H1 (cell line): ENCODE measurements around the gene HSPA5. TPM values are rescaled to one million over a fixed set of nuclear protein-coding genes. Genes with fewer than 3 reads are reported as not detected.
A peak's percentile ranks its signal among the peaks of the same experiment; 100 is the strongest.
"Not testable (repeated sequence)": the region's sequence is repeated elsewhere in the genome, so short reads cannot be mapped to it uniquely, and the experiment has no call there.

Experiments used
- CTCF ChIA-PET: fragments of 300-600 bp; sonication (Branson Sonifier 250); formaldehyde crosslinking; loops from one replicate; lab custom pipeline; 2021; ENCODE audit not compliant: partially characterized antibody; lab: Charles Lee
- POLR2A ChIA-PET: fragments of 300-600 bp; sonication (Branson Sonifier 250); formaldehyde crosslinking; loops from one replicate; lab custom pipeline; 2021; ENCODE audit warnings: inconsistent platforms; ENCODE audit not compliant: partially characterized antibody; lab: Charles Lee
- DNase-seq, 2 experiments: peaks; one replicate each; pipeline versions ENCODE4 v3.0.0 to v3.0.0-alpha.2; 2010 to 2022; ENCODE audit warnings: low spot score in 2 of 2, low read depth in 1 of 2, mixed read lengths in 1 of 2
- FAIRE-seq: peaks from 2 replicates; lab custom pipeline; 2011; peaks lifted over from hg19 to GRCh38; lab: Jason Lieb, UNC
- H2AFZ ChIP-seq: 2 replicates; pipeline ENCODE4 v1.8.1; 2012; ENCODE audit warnings: low read length, inconsistent platforms
- H2AK5ac ChIP-seq: 2 replicates; pipeline ENCODE4 v1.6.1; 2013; ENCODE audit warnings: low read depth, low read length
- H2BK120ac ChIP-seq: replicated peaks from 2 replicates; pipeline ENCODE3; 2013; ENCODE audit warnings: low read depth, low read length, inconsistent platforms
- H2BK12ac ChIP-seq: 2 replicates; pipeline ENCODE4 v1.6.1; 2013; ENCODE audit warnings: low read depth, low read length
- H2BK15ac ChIP-seq: 2 replicates; pipeline ENCODE4 v1.6.1; 2013; ENCODE audit warnings: low read length
- H2BK20ac ChIP-seq: 2 replicates; pipeline ENCODE4 v1.6.1; 2013; ENCODE audit warnings: low read length
- H2BK5ac ChIP-seq: 2 replicates; pipeline ENCODE4 v1.6.1; 2013; ENCODE audit warnings: low read depth, low read length
- H3K14ac ChIP-seq: 2 replicates; pipeline ENCODE4 v1.6.1; 2013; ENCODE audit warnings: inconsistent platforms; ENCODE audit not compliant: insufficient read length
- H3K18ac ChIP-seq: 2 replicates; pipeline ENCODE4 v1.6.1; 2013; ENCODE audit warnings: low read length; ENCODE audit errors: extremely low read depth
- H3K23ac ChIP-seq: 2 replicates; pipeline ENCODE4 v1.6.1; 2013; ENCODE audit warnings: inconsistent platforms; ENCODE audit not compliant: insufficient read length
- H3K23me2 ChIP-seq: 2 replicates; pipeline ENCODE4 v1.6.1; 2013; ENCODE audit warnings: low read depth, low read length
- H3K27ac ChIP-seq: 2 replicates; pipeline ENCODE4 v1.6.1; 2011; ENCODE audit warnings: low read depth, low read length, inconsistent platforms
- H3K27me3 ChIP-seq, 4 experiments: replicated peaks in 1 of 4; 1 replicate in 1 of 4; 2 replicates in 3 of 4; pipeline versions ENCODE4 v1.6.1 to v1.8.1; 2011 to 2013; ENCODE audit warnings: low read length in 3 of 4, mild to moderate bottlenecking in 3 of 4, inconsistent platforms in 2 of 4, mixed read lengths in 2 of 4, moderate library complexity in 1 of 4; ENCODE audit not compliant: control insufficient read depth in 3 of 4, insufficient read depth in 3 of 4; ENCODE audit errors: extremely low read depth in 1 of 4
- H3K36me3 ChIP-seq, 4 experiments: 2 replicates each; pipeline versions ENCODE4 v1.6.1 to v1.8.1; 2011 to 2013; ENCODE audit warnings: mild to moderate bottlenecking in 4 of 4, low read length in 3 of 4, moderate library complexity in 2 of 4, control low read depth in 1 of 4, inconsistent platforms in 1 of 4; ENCODE audit not compliant: insufficient read depth in 4 of 4, control insufficient read depth in 2 of 4
- H3K4ac ChIP-seq: replicated peaks from 2 replicates; pipeline ENCODE3; 2013; ENCODE audit warnings: low read length, low read depth, mixed read lengths, inconsistent platforms; ENCODE audit not compliant: insufficient read length
- H3K4me1 ChIP-seq, 4 experiments: replicated peaks in 1 of 4; 1 replicate in 1 of 4; 2 replicates in 3 of 4; pipeline versions ENCODE4 v1.6.1 to v1.8.1; 2011 to 2013; ENCODE audit warnings: low read length in 3 of 4, inconsistent platforms in 2 of 4, mixed read lengths in 1 of 4; ENCODE audit not compliant: insufficient read depth in 4 of 4, control insufficient read depth in 3 of 4
- H3K4me2 ChIP-seq, 2 experiments: 2 replicates each; pipeline versions ENCODE4 v1.6.1 to v1.8.1; 2011 to 2013; ENCODE audit warnings: low read depth in 2 of 2, low read length in 2 of 2, control low read depth in 1 of 2, inconsistent platforms in 1 of 2, mild to moderate bottlenecking in 1 of 2; ENCODE audit not compliant: insufficient read depth in 1 of 2
- H3K4me3 ChIP-seq, 4 experiments: fragments of 200-600, 300-600 bp in 1 of 4; sonication (generic), shearing (Covaris generic), sonication (Bioruptor Twin) in 1 of 4; 2 replicates each; pipeline versions ENCODE4 v1.5.1 to v1.8.1; 2011 to 2016; ENCODE audit warnings: low read length in 4 of 4, low read depth in 3 of 4, control low read depth in 2 of 4, inconsistent platforms in 2 of 4, mild to moderate bottlenecking in 2 of 4, mixed read lengths in 1 of 4, moderate library complexity in 1 of 4; ENCODE audit not compliant: insufficient read depth in 2 of 4; ENCODE audit errors: extremely low read depth in 1 of 4
- H3K56ac ChIP-seq: replicated peaks from 2 replicates; pipeline ENCODE3; 2013; ENCODE audit warnings: low read depth, mild to moderate bottlenecking, mixed read lengths, low read length, inconsistent platforms; ENCODE audit not compliant: insufficient read length
- H3K79me1 ChIP-seq: 2 replicates; pipeline ENCODE4 v1.6.1; 2013; ENCODE audit warnings: low read depth, low read length, control low read depth
- H3K79me2 ChIP-seq, 2 experiments: 2 replicates each; pipeline versions ENCODE4 v1.6.1 to v1.8.1; 2012 to 2013; ENCODE audit warnings: low read length in 2 of 2, mild to moderate bottlenecking in 2 of 2, inconsistent platforms in 1 of 2; ENCODE audit not compliant: insufficient read depth in 2 of 2, control insufficient read depth in 1 of 2
- H3K9ac ChIP-seq, 4 experiments: replicated peaks in 1 of 4; 1 replicate in 1 of 4; 2 replicates in 3 of 4; pipeline versions ENCODE4 v1.6.1 to v1.8.1; 2011 to 2013; ENCODE audit warnings: low read depth in 3 of 4, low read length in 3 of 4, control low read depth in 2 of 4, mild to moderate bottlenecking in 2 of 4, moderate library complexity in 2 of 4, inconsistent platforms in 1 of 4; ENCODE audit errors: extremely low read depth in 1 of 4
- H3K9me3 ChIP-seq, 2 experiments: 2 replicates each; pipeline versions ENCODE4 v1.6.1 to v1.8.1; 2012 to 2013; ENCODE audit warnings: mild to moderate bottlenecking in 2 of 2, moderate library complexity in 2 of 2, control low read depth in 1 of 2, inconsistent platforms in 1 of 2, low read depth in 1 of 2, low read length in 1 of 2, mixed read lengths in 1 of 2; ENCODE audit not compliant: insufficient read depth in 2 of 2
- H4K20me1 ChIP-seq, 2 experiments: replicated peaks in 1 of 2; 2 replicates each; pipeline versions ENCODE3 to v1.8.1; 2011 to 2013; ENCODE audit warnings: inconsistent platforms in 2 of 2, low read length in 2 of 2, mild to moderate bottlenecking in 1 of 2; ENCODE audit not compliant: insufficient read depth in 2 of 2, control insufficient read depth in 1 of 2
- H4K5ac ChIP-seq: 2 replicates; pipeline ENCODE4 v1.6.1; 2013; ENCODE audit warnings: low read length, low read depth, mixed read lengths, inconsistent platforms; ENCODE audit not compliant: insufficient read length
- H4K8ac ChIP-seq: 2 replicates; pipeline ENCODE4 v1.8.0; 2013; ENCODE audit warnings: mild to moderate bottlenecking, moderate library complexity, low read length, inconsistent platforms; ENCODE audit not compliant: insufficient read depth; ENCODE audit errors: extremely low read depth
- H4K91ac ChIP-seq: replicated peaks from 2 replicates; pipeline ENCODE3; 2013; ENCODE audit warnings: low read length, mixed read lengths, inconsistent platforms; ENCODE audit not compliant: insufficient read length
- CHD2 ChIP-seq: IDR thresholded peaks from 2 replicates; pipeline ENCODE4 v1.6.1; 2012; ENCODE audit warnings: low read length, improper control_type of control experiment
- HDAC2 ChIP-seq, 2 experiments: fragments of 300-600 bp in 1 of 2; sonication (generic) in 1 of 2; IDR thresholded peaks; 2 replicates each; pipeline ENCODE4 v1.6.1; 2011 to 2012; ENCODE audit warnings: low read depth in 2 of 2, low read length in 2 of 2, mild to moderate bottlenecking in 2 of 2, moderate library complexity in 2 of 2, borderline replicate concordance in 1 of 2, inconsistent platforms in 1 of 2
- JUN ChIP-seq: IDR thresholded peaks from 2 replicates; pipeline ENCODE4 v1.6.1; 2011; ENCODE audit warnings: low read depth, mild to moderate bottlenecking, improper control_type of control experiment, low read length
- RNF2 ChIP-seq: fragments of 200-900, 300-1000 bp; sonication (generic); IDR thresholded peaks from 2 replicates; pipeline ENCODE4 v1.7.1; 2016; ENCODE audit warnings: borderline replicate concordance, low read depth, mild to moderate bottlenecking, antibody characterized with exemption, low read length; ENCODE audit not compliant: poor library complexity, severe bottlenecking; ENCODE audit errors: missing control alignments
- USF2 ChIP-seq: IDR thresholded peaks from 2 replicates; pipeline ENCODE4 v1.6.1; 2011; ENCODE audit warnings: low read length, improper control_type of control experiment
- WGBS, 2 experiments: shearing (Covaris generic) in 1 of 2; methylation state at CpG; one replicate each; pipeline versions ENCODE4 v1.1.6 to v1.1.7; 2013 to 2015; ENCODE audit warnings: low lambda C conversion rate in 2 of 2, mixed read lengths in 2 of 2, inconsistent platforms in 1 of 2, low coverage in 1 of 2, missing lambda C conversion rate in 1 of 2; ENCODE audit not compliant: insufficient replicate concordance in 2 of 2, insufficient coverage in 1 of 2, insufficient read length in 1 of 2; ENCODE audit errors: extremely low coverage in 1 of 2, missing lambda C conversion rate in 1 of 2; 5-methylcytosine and 5-hydroxymethylcytosine counted together
- polyA plus RNA-seq, 7 experiments: library from polyadenylated mRNA; depleted of rRNA in 3 of 7; stranded (reverse) in 5 of 7; unstranded in 2 of 7; fragments of >200 nt in 5 of 7; fragments of 200-250 nt in 2 of 7; gene quantifications; 1 replicate in 5 of 7; 2 replicates in 1 of 7; 4 replicates in 1 of 7; pipeline versions ENCODE4 v1.2.1 to v1.2.3, GENCODE V29; 2011 to 2013; ENCODE audit warnings: missing spikeins in 2 of 7, mixed read lengths in 2 of 7
- total RNA-seq: library from RNA; stranded (reverse); fragmentation: NEBNext Ultra II Directional; extraction: Animal tissue kit (Norgen Biotek cat#: 25700); gene quantifications from 2 replicates; pipeline ENCODE4 v1.2.1, GENCODE V29; 2021

HSPA5 gene
- total and polyA plus RNA-seq, 2 of the 8 experiments (the other 6 are each of a cell fraction or from before 2014, with no cell fraction given), result 91.3 to 352 TPM

- 0 out of 2 replicates have a peak, but pooled peaks have one; percentile 39 for TF ChIP-seq USF2
- no peak for TF ChIP-seq CHD2
- peak in 1 of 2 experiments; percentile 85; a peak in 1 of 4 replicates for TF ChIP-seq HDAC2 (IDR thresholded peaks at IDR 0.05; ENCODE audit: borderline replicate concordance in 1 of 2, low read depth in 2 of 2, low read length in 2 of 2)
- no peak for TF ChIP-seq RNF2
- TF ChIP-seq JUN, result no peak
- TF ChIP-seq, all 59 proteins: peak for 19
These were observed 40.7 kb downstream of the HSPA5 start, which contains the start of gene RABEPK (continued) for GRCh38 chr9:125200216-125201047.

GRCh38 chr9:125195591-125195990, 45.6 kb downstream of the HSPA5 start:
- H3K79me1 ChIP-seq, H3K27me3 ChIP-seq, H3K23me2 ChIP-seq, DNase-seq, H2BK20ac ChIP-seq, H3K14ac ChIP-seq, H2BK120ac ChIP-seq, H3K9me3 ChIP-seq, H3K56ac ChIP-seq, H4K91ac ChIP-seq, H3K36me3 ChIP-seq, H3K9ac ChIP-seq, H3K4me1 ChIP-seq, H2BK15ac ChIP-seq, H4K20me1 ChIP-seq, H2BK12ac ChIP-seq, FAIRE-seq, H2AFZ ChIP-seq, H2BK5ac ChIP-seq, H2AK5ac ChIP-seq, H3K4ac ChIP-seq, H3K27ac ChIP-seq, H3K79me2 ChIP-seq, H4K5ac ChIP-seq, H3K4me3 ChIP-seq, H3K4me2 ChIP-seq, H3K23ac ChIP-seq, H4K8ac ChIP-seq, H3K18ac ChIP-seq: not testable (repeated sequence)
- POLR2A ChIA-PET, result interaction anchor here (0.6 kb wide), 2 partner anchors 427 to 1274 kb away, joined by 3 read pairs; no protein-coding TSS in a partner anchor
- CTCF ChIA-PET, result interaction anchor here (0.6 to 0.7 kb wide), 2 partner anchors 195 to 1836 kb away, joined by 3 read pairs; no protein-coding TSS in a partner anchor
- WGBS, 2 experiments, result no CpG with 5 or more reads among the region's 1 CpG
